COR-L47 (cell line): Measurements from ENCODE around the gene ZBTB12.
"Not testable (repeated sequence)": the region's sequence is repeated elsewhere in the genome, so short reads cannot be mapped to it uniquely, and the experiment has no call there.

Experiments used
- DNase-seq: peaks from one replicate; lab custom pipeline; 2025; lab: John Stamatoyannopoulos, UW

Gene ZBTB12, protein sequence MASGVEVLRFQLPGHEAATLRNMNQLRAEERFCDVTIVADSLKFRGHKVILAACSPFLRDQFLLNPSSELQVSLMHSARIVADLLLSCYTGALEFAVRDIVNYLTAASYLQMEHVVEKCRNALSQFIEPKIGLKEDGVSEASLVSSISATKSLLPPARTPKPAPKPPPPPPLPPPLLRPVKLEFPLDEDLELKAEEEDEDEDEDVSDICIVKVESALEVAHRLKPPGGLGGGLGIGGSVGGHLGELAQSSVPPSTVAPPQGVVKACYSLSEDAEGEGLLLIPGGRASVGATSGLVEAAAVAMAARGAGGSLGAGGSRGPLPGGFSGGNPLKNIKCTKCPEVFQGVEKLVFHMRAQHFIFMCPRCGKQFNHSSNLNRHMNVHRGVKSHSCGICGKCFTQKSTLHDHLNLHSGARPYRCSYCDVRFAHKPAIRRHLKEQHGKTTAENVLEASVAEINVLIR

DNA sequence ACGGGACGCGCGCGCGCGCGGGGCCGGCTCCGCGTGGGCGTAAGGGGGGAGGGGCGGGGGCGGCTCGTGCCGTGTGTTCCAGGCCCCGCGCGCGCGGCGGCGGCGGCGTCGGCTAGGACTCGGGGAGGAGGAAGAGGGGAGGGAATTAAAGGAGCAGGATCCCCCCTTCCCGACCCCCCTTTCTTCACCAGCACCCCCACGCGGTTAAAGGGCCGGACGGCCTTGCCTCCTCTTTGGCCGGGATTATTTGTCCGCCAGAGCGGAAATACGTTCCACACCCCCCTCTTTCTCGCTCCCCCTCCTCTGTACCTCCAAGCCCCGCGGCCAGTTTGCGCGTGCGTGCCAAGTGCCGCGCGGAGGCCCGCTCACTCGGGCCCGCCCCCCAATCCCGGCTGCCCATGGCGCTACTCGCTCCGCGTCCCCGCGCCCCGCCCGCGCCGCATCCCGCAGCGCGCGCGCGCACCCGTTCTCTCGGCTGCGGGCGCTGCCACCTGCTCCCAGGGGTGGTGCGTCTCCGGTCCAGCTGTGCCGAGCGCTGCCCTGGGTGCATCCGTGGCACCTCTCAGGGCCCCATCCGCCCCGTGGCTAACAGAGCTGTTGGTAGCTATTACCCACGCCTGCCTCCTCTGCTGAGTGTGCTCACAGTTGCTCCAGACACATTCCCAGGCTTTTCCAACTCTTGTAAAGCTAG is at the start of gene ZBTB12:
Gene ZBTB12 (minus strand): TSS at position 134 of the 691 bp plus-strand sequence. CDS start 781 bp downstream, outside the sequence.
- DNase-seq: peak; percentile 98

DNA sequence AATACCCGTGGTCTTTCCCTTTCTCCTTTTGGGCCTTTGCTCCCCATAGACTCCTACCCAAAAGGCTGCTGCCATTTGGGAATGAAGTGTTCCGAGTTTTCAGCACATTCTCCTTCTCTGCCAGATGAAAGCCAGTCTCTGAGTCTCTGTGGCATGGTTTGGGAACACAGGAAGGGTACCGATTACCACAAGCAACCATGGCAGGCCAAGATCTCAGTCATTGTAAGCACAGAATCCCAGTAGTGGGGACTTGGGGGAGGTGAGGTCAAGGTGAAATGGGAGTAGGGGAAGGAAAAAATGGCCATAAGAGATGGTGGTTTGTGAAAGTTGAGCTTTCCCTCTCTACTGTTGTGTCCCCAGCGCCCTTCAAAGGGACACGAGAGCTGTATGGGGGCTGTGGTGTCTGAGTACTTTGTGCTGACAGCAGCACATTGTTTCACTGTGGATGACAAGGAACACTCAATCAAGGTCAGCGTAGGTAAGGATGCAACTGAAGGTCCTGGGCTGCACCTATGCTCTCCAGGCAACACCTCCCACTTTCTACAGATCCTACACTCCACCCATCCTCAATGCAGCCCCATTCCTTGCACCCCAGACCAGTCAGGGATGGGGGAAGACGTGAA is 48.2 kb upstream of the ZBTB12 start:
- DNase-seq: no peak

DNA sequence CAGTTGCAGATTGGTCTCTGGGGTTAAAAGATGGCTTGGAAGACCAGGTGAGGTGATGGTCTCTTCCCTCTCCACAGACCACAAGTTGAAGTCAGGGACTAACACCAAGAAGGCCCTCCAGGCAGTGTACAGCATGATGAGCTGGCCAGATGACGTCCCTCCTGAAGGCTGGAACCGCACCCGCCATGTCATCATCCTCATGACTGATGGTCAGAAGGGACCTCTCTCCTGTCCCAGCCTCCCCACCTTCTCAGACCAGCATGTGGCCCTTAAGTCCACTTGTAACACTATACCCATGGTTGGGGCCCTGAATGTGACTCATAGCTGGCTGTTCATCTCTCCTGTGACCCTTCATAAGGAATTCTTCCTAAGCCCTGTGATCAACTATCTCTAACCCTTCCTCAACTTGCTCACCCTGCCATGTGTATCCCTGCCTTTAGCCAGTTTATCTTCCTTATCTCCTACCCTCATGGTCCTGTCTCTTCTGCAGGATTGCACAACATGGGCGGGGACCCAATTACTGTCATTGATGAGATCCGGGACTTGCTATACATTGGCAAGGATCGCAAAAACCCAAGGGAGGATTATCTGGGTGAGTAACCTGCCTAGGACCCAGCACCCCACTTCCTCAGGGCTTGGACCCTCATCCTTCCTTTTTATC is 47.0 kb upstream of the ZBTB12 start:
- DNase-seq: no peak

DNA sequence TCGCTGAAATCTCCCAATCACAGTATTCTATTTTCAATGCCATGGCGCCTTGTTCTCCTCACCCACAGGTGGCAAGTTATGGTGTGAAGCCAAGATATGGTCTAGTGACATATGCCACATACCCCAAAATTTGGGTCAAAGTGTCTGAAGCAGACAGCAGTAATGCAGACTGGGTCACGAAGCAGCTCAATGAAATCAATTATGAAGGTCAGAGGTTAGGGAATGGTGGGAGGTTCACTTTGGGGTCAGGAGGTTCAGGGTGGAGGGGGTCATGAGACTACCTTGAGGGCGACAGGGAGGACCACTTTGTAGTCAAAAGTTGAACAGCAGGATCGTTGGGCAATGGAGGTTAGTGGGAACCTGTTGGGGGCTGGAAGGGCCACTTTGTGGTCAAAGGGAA is 46.4 kb upstream of the ZBTB12 start:
- DNase-seq: no peak

DNA sequence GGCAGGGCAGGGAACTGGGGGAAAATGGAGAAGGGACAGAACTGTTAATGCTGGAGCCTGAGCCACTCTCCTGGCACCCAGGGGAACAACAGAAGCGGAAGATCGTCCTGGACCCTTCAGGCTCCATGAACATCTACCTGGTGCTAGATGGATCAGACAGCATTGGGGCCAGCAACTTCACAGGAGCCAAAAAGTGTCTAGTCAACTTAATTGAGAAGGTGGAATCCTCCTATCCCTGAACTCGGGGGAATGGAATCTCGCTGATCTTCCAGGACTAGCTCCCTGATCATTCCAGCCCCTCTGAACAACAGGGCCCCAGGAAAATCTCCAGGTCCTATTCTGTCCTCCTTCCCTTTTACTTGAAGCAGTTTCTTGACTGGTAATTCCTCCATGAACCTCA is 46.0 kb upstream of the ZBTB12 start:
- no peak for DNase-seq

DNA sequence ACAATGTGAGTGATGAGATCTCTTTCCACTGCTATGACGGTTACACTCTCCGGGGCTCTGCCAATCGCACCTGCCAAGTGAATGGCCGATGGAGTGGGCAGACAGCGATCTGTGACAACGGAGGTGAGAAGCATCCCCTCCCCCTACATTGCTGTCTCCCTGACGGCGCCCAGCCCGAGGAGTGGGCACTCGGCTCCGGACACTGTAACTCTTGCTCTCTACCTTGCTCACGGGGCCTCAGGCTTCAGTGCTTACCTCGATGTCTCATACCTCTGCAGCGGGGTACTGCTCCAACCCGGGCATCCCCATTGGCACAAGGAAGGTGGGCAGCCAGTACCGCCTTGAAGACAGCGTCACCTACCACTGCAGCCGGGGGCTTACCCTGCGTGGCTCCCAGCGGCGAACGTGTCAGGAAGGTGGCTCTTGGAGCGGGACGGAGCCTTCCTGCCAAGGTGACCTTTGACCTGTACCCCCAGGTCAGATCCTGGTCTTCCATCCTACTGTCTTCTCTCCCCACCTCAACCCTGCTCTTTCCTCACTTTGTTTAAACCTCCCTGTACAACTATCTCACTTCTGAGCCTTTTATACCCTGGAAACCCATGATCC is 45.3 kb upstream of the ZBTB12 start:
- no peak for DNase-seq

DNA sequence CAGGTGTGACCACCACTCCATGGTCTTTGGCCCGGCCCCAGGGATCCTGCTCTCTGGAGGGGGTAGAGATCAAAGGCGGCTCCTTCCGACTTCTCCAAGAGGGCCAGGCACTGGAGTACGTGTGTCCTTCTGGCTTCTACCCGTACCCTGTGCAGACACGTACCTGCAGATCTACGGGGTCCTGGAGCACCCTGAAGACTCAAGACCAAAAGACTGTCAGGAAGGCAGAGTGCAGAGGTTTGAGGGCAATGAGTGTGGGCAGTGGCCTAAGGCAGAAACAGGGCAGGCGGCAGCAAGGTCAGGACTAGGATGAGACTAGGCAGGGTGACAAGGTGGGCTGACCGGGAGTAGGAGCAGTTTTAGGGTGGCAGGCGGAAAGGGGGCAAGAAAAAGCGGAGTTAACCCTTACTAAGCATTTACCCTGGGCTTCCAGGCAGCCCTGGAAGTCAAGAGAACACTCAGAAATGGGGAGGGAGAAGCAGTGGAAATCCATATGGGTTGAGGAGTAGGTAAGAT is 44.5 kb upstream of the ZBTB12 start:
- no peak for DNase-seq

DNA sequence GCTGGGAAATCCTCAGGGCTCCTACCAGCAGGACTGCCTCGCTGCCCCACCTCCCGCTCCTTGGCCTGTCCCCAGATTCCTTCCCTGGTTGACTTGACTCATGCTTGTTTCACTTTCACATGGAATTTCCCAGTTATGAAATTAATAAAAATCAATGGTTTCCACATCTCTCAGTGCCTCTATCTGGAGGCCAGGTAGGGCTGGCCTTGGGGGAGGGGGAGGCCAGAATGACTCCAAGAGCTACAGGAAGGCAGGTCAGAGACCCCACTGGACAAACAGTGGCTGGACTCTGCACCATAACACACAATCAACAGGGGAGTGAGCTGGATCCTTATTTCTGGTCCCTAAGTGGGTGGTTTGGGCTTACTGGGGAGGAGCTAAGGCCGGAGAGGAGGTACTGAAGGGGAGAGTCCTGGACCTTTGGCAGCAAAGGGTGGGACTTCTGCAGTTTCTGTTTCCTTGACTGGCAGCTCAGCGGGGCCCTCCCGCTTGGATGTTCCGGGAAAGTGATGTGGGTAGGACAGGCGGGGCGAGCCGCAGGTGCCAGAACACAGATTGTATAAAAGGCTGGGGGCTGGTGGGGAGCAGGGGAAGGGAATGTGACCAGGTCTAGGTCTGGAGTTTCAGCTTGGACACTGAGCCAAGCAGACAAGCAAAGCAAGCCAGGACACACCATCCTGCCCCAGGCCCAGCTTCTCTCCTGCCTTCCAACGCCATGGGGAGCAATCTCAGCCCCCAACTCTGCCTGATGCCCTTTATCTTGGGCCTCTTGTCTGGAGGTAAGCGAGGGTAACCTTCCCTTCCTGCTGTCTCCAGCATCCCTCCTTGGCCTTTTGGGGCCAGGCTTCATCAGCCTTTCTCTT is 43.9 kb upstream of the ZBTB12 start, which contains the start of gene CFB:
Gene CFB (plus strand): TSS at position 589 of the 863 bp plus-strand sequence. CDS start 127 bp downstream, at position 716.
- DNase-seq: no peak

DNA sequence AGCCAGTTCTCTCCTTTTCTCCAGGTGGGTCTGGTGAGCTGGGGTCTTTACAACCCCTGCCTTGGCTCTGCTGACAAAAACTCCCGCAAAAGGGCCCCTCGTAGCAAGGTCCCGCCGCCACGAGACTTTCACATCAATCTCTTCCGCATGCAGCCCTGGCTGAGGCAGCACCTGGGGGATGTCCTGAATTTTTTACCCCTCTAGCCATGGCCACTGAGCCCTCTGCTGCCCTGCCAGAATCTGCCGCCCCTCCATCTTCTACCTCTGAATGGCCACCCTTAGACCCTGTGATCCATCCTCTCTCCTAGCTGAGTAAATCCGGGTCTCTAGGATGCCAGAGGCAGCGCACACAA is 43.2 kb upstream of the ZBTB12 start:
- DNase-seq: no peak

DNA sequence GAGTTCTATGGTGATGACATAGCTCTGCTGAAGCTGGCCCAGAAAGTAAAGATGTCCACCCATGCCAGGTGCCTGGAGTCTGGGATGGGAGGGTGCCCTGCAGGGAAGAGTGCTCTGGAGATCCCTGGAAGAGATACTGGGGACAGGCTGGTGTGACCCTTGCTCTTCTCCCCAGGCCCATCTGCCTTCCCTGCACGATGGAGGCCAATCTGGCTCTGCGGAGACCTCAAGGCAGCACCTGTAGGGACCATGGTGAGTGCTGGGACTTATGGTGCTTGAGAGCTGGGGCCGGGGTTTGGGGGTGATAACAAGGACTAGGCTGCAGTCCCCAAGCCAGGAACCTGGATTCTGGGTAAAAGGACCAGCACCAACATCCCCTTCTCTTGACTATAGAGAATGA is 41.9 kb upstream of the ZBTB12 start:
- no peak for DNase-seq

DNA sequence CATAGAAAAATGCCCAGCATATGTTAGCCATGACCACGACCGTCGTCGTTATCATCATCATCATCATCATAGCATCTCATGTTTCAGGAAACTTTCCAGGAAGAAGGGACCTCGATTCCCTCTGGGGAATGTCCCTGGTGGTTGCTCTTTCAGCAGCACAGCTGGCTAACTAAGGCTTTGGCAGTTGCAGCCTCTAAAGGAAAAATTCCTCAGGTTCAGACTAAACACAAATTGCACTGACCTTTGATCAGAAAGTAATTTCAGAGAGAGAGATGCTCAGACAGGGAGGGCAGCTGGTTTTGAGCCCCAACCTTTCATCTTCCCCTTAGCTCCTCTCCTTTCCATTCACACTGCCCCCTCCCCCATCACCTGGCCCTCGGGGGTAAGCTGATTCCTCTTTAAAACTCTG is 38.4 kb upstream of the ZBTB12 start:
- no peak for DNase-seq

DNA sequence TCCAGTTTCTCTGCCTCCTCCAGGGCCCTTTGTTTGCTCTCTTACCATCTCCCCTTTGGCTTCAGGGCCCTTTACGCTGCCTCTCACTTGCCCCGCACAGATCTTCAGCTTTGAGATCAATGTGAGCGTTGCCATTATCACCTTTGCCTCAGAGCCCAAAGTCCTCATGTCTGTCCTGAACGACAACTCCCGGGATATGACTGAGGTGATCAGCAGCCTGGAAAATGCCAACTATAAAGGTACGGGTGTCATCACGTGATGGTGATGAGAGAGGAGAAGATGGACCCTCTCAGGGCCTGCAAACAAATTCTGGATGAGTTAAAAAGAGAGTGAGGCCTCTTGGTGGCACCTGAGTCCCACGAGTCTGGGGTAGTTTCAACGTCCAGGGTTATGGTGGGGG is 33.9 kb upstream of the ZBTB12 start:
- DNase-seq: no peak

DNA sequence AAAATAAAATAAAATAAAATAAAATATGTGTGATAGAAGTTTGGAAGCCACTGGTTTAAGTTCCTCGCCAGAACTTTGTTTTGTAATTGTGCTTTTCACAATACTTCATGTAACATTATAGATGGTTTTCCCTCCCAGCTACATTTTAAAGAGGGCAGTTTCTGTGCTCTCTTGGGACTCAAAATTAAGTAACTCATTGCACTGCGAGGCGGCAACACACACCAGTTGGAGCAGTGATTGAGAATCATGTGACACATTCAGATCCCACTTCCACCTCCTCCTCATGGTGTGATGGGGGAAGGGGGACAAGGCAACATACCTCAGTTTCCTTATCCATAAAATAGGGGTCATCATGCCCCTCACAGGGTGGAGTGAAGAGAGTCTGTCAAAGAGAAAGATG is 33.1 kb upstream of the ZBTB12 start:
- DNase-seq: no peak

DNA sequence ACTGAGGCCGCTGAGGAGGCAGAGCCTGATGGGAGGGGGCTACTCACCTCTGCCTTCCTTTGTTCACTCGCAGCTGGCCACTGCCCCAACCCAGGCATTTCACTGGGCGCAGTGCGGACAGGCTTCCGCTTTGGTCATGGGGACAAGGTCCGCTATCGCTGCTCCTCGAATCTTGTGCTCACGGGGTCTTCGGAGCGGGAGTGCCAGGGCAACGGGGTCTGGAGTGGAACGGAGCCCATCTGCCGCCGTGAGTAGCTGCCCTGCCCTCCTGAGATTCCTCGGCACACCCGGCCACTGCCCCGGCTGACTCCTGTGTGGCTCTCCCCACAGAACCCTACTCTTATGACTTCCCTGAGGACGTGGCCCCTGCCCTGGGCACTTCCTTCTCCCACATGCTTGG is 31.7 kb upstream of the ZBTB12 start:
- DNase-seq: no peak

DNA sequence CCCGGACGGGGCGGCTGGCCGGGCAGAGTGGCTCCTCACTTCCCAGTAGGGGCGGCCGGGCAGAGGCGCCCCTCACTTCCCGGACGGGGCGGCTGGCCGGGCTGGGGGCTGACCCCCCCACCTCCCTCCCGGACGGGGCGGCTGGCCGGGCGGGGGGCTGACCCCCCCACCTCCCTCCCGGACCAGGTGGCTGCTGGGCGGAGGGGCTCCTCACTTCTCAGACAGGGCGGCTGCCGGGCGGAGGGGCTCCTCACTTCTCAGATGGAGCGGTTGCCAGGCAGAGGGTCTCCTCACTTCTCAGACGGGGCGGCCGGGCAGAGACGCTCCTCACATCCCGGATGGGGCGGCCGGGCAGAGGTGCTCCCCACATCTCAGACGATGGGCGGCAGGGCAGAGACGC is 30.3 kb upstream of the ZBTB12 start:
- DNase-seq: not testable (repeated sequence)

DNA sequence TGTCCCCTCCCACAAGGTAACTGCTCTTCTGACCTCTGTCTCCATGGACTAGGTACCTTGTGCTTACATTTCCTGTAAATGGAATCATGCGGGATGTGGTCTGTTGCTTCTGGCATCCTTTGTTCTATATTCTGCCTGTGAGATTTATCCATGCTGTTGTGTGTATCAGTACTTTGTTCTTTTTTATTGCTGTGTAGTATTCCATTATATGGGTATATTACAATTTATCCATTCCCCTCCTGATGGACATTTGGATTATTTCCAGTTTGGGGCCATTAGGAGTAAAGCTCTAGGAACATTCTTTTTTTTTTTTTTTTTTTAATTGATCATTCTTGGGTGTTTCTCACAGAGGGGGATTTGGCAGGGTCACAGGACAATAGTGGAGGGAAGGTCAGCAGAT is 29.1 kb upstream of the ZBTB12 start:
- no peak for DNase-seq

DNA sequence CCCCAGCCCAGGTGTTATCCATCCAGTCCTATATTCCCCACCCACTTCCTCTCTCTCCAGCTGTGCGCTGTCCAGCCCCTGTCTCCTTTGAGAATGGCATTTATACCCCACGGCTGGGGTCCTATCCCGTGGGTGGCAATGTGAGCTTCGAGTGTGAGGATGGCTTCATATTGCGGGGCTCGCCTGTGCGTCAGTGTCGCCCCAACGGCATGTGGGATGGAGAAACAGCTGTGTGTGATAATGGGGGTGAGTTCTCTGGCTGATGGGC is 26.7 kb upstream of the ZBTB12 start:
- DNase-seq: no peak

DNA sequence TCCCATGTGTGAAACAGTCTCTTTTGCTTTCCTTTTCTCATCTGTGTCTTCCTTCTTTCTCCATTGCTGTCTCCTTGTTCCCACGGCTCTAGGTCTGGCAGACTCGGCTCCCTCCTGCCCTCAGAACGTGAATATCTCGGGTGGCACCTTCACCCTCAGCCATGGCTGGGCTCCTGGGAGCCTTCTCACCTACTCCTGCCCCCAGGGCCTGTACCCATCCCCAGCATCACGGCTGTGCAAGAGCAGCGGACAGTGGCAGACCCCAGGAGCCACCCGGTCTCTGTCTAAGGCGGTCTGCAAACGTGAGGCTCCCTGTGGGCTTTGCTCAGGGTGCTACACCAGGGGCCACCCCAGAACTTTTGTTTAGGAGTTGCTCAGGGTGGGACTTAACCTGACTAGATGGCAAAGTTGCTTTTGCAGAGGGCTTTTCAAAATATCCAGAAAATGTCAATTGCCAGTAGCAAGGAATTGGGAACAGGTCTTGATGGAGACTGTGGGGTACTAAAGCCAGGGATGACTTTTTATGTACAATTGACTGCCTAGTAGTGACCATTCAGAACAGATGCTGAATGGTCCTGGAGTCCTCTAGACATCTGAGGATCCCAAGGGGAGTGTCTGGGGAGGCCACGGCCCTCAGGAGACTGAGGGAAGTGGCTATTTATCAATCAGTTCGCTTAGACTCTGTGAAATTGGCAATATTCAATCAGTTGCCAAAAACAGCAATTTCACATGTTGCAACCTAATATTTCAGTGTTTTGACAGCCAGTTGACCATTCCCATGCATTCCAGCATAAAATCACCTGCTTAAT is 26.2 kb upstream of the ZBTB12 start:
- DNase-seq: no peak

DNA sequence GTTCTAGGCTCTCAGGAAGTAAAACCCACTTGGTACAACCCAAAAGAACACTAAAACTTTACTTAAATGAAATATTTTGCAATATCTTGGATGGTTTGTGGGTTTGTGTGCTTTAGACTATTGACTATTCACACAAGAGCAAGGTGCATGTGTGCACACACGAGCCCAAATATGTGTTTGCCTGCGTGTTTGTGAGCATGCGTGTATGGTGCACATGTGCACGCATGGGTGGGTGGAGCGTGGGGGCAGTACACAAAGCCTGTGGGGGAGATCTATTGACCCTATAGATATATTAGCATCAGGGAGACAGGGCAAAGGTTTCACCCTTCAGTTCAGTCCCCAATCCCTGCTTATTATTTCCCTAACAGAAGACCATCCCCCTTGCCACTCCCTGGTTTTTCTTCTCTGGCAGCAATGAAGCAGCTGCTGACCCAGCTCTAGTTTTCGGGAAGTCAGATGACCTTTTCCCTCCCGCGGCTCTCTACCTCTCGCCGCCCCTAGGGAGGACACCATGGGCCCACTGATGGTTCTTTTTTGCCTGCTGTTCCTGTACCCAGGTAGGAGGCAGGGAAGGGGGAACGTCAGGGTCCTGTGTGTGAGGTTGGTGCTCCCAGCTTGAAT is 25.5 kb upstream of the ZBTB12 start, which contains the start of gene C2:
Gene C2 (plus strand): TSS at position 476 of the 621 bp plus-strand sequence. CDS start 36 bp downstream, at position 512.
- DNase-seq: no peak

DNA sequence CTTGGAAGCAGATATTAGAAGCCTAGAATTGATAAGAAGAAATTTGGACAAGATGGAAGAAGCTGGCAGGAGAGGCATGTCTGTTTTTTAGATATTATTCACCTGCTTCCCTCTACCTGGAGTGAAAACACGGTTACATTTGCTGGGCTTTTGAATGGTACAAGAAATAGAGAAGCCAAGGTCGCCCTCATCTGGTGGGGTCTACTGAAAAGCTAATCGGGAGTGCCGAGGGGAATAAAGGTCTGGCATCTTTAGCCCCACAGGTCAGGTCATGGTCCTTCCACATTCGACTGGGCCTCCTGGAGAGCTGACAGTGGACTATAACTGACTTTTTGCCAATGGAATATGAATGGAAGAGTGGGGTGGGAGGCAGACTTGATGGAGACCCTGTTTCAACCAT is 21.1 kb upstream of the ZBTB12 start:
- DNase-seq: peak; percentile 24
